ENCODE results near the gene PROZ. TPM values are rescaled to one million over a fixed set of nuclear protein-coding genes. Genes with fewer than 3 reads are reported as not detected.
A peak's percentile ranks its signal among the peaks of the same experiment; 100 is the strongest.

Gene PROZ
- total RNA-seq, 1 donor from 2014 or later, result not detected

- Mint-ChIP-seq H3K4me1 (ENCODE audit: unreplicated experiment) (peaks cover 11% of the 10 kb centered on the region), H3K4me3 (no peak overlapping the region), H3K9me3 (no peaks in the 10 kb centered on the region), H3K27me3 (peaks cover 9% of the 10 kb centered on the region), H3K27ac (peak overlapping the region; percentile 14), H3K36me3 (no peaks in the 10 kb centered on the region)
- TF ChIP-seq, protein P1, sequence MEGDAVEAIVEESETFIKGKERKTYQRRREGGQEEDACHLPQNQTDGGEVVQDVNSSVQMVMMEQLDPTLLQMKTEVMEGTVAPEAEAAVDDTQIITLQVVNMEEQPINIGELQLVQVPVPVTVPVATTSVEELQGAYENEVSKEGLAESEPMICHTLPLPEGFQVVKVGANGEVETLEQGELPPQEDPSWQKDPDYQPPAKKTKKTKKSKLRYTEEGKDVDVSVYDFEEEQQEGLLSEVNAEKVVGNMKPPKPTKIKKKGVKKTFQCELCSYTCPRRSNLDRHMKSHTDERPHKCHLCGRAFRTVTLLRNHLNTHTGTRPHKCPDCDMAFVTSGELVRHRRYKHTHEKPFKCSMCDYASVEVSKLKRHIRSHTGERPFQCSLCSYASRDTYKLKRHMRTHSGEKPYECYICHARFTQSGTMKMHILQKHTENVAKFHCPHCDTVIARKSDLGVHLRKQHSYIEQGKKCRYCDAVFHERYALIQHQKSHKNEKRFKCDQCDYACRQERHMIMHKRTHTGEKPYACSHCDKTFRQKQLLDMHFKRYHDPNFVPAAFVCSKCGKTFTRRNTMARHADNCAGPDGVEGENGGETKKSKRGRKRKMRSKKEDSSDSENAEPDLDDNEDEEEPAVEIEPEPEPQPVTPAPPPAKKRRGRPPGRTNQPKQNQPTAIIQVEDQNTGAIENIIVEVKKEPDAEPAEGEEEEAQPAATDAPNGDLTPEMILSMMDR (conservative IDR thresholded peaks at IDR 0.05), result no peak
- DNase-seq (ENCODE audit: extremely low spot score, unreplicated experiment), result peak; percentile 63
These were observed 31.9 kb upstream of the PROZ start for GRCh38 chr13:113126265-113127150.

GRCh38 chr13:113129480-113129879, 29.0 kb upstream of the PROZ start:
- no peaks in the 10 kb centered on the region for H3K36me3 Mint-ChIP-seq
- no peaks in the 10 kb centered on the region for H3K4me1 Mint-ChIP-seq (ENCODE audit: unreplicated experiment)
- H3K4me3 Mint-ChIP-seq, result no peak overlapping the region
- H3K9me3 Mint-ChIP-seq, result no peaks in the 10 kb centered on the region
- no peak overlapping the region for H3K27ac Mint-ChIP-seq
- H3K27me3 Mint-ChIP-seq, result peaks cover 9% of the 10 kb centered on the region
- TF ChIP-seq, protein P1 (conservative IDR thresholded peaks at IDR 0.05), result no peak
- DNase-seq (ENCODE audit: extremely low spot score, unreplicated experiment), result peak; percentile 66

- Mint-ChIP-seq H3K36me3 (no peaks in the 10 kb centered on the region), H3K27me3 (peaks cover 9% of the 10 kb centered on the region), H3K9me3 (no peaks in the 10 kb centered on the region), H3K4me3 (no peak overlapping the region), H3K27ac (no peak overlapping the region), H3K4me1 (ENCODE audit: unreplicated experiment) (no peaks in the 10 kb centered on the region)
- TF ChIP-seq, protein P1 (conservative IDR thresholded peaks at IDR 0.05), result no peak
- peak; percentile 65 for DNase-seq (ENCODE audit: extremely low spot score, unreplicated experiment)
These were observed 28.3 kb upstream of the PROZ start for GRCh38 chr13:113129921-113130750.

DNA sequence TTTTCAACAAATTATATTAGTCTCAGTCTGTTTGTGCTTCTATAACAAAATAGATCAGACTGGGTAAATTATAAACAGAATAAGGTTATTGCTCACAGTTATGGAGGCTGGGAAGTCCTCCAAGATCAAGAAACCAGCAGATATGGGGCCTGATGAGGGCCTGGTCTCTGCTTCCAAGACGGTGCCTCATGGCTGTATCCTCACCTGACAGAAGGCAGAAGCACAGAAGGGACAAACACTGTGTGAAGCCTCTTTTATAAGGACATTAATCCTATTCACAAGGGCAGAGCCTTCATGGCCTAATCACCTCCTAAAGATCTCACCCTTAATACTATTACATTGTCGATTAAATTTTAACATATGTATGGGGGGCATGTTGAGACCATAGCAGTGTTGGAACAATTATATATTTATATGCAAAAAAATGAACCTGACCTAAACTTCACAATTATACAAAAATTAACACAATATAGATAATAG, 23.1 kb upstream of the PROZ start:
- peak; percentile 31 for DNase-seq (ENCODE audit: extremely low spot score, unreplicated experiment)
- Mint-ChIP-seq H3K4me3 (no peak overlapping the region), H3K27ac (no peak overlapping the region), H3K4me1 (ENCODE audit: unreplicated experiment) (no peaks in the 10 kb centered on the region), H3K9me3 (no peaks in the 10 kb centered on the region), H3K27me3 (peaks cover 12% of the 10 kb centered on the region), H3K36me3 (no peaks in the 10 kb centered on the region)
- TF ChIP-seq, protein P1 (conservative IDR thresholded peaks at IDR 0.05), result no peak

DNA sequence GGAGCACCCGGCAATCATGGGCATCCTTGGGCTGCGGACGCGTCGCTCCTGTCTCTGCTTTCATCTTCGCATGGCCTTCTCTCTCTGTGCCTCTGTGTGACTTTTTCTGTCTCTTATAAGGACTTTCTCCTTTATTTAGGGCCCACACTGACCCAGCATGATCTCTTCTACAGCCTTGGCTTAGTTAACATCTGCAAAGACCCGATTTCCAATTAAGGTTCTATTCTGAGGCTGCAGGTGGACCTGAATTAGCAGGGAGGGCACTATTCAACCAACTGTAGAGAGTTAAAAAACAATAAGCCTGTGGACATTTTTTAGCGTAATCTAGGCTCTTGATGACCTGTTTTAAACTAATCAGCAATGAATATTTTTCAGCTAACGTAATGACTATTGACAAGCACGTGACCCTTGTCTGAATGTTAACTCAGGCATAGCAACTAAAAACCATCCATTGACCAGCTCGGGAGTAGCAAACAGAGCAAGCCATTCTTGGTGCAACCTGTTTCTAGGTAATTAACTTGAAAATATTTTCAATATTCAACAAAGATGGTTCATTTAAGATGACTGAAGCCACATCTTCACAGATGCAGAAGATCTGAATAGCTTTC, 20.7 kb upstream of the PROZ start:
- TF ChIP-seq, protein P1 (conservative IDR thresholded peaks at IDR 0.05), result no peak
- Mint-ChIP-seq H3K4me1 (ENCODE audit: unreplicated experiment) (no peaks in the 10 kb centered on the region), H3K27me3 (peaks cover 9% of the 10 kb centered on the region), H3K4me3 (no peak overlapping the region), H3K27ac (peak overlapping the region; percentile 29), H3K9me3 (no peaks in the 10 kb centered on the region), H3K36me3 (no peaks in the 10 kb centered on the region)
- peak; percentile 24 for DNase-seq (ENCODE audit: extremely low spot score, unreplicated experiment)
